Measurements from ENCODE around the gene NMRAL1.

DNA sequence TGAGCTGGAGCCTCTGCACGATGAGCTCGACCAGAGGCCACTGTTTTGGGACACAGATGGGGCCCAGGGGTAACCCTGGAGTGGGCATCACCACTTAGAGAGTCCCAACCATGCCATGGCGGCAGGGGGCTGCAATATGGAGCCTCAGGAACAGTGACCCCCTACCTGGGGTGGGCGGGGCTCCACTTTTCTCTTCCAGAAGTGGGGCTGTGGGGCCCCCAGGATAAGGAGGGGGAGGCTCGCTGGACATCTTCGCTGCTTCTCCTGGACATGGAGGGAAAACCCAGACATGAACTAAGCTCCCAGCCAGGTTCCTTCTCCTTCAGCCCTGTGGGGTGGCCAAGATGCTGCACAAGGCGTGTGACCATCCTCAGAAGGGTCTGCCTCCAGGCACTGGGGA is 39.5 kb upstream of the NMRAL1 start:
- TF ChIP-seq, protein P1, sequence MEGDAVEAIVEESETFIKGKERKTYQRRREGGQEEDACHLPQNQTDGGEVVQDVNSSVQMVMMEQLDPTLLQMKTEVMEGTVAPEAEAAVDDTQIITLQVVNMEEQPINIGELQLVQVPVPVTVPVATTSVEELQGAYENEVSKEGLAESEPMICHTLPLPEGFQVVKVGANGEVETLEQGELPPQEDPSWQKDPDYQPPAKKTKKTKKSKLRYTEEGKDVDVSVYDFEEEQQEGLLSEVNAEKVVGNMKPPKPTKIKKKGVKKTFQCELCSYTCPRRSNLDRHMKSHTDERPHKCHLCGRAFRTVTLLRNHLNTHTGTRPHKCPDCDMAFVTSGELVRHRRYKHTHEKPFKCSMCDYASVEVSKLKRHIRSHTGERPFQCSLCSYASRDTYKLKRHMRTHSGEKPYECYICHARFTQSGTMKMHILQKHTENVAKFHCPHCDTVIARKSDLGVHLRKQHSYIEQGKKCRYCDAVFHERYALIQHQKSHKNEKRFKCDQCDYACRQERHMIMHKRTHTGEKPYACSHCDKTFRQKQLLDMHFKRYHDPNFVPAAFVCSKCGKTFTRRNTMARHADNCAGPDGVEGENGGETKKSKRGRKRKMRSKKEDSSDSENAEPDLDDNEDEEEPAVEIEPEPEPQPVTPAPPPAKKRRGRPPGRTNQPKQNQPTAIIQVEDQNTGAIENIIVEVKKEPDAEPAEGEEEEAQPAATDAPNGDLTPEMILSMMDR (IDR thresholded peaks at IDR 0.05): no peak
- TF ChIP-seq MXI1 (IDR thresholded peaks at IDR 0.05; ENCODE audit: low read depth, low read length) (no peak), CHD2 (IDR thresholded peaks at IDR 0.05; ENCODE audit: low read length, partially characterized antibody) (no peak), POLR2AphosphoS5 (IDR thresholded peaks at IDR 0.05; ENCODE audit: low read depth, low read length) (no peak), ELF1 (IDR thresholded peaks at IDR 0.05) (no peak), EP300 (IDR thresholded peaks at IDR 0.05; ENCODE audit: borderline replicate concordance in 1 of 2, low read depth in 1 of 2, low read length in 1 of 2) (no peak), TAF1 (IDR thresholded peaks at IDR 0.05; ENCODE audit: borderline replicate concordance, low read depth, low read length) (no peak), RFX5 (IDR thresholded peaks at IDR 0.05; ENCODE audit: low read length) (no peak), TEAD4 (IDR thresholded peaks at IDR 0.05; ENCODE audit: borderline replicate concordance, insufficient read depth) (no peak), FOXM1 (IDR thresholded peaks at IDR 0.05; ENCODE audit: low read depth) (no peak)
- TF ChIP-seq, protein P2, sequence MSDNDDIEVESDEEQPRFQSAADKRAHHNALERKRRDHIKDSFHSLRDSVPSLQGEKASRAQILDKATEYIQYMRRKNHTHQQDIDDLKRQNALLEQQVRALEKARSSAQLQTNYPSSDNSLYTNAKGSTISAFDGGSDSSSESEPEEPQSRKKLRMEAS (IDR thresholded peaks at IDR 0.05; ENCODE audit: low read depth): no peak
